Activated CD8-positive, alpha-beta memory T cell treated with anti-CD3 and anti-CD28 coated beads for 24 hours (primary cell): ENCODE data around the gene FSCN2.
A peak's percentile ranks its signal among the peaks of the same experiment; 100 is the strongest.

Experiments
- DNase-seq: peaks from one replicate; pipeline ENCODE4 v3.0.0-alpha.2; 2020

The FSCN2 gene

GRCh38 chr17:81527591-81528383 is at the start of gene FSCN2:
Gene FSCN2, plus strand, starts transcription at chr17:81528377. Its CDS starts 155 bp downstream, at chr17:81528532.
- no peak for DNase-seq

- DNase-seq: no peak
Observed at GRCh38 chr17:81479175-81480071, 48.8 kb upstream of the FSCN2 start.

- no peak for DNase-seq
Observed at GRCh38 chr17:81480140-81481072, 47.8 kb upstream of the FSCN2 start.

GRCh38 chr17:81481073-81481799 is 46.9 kb upstream of the FSCN2 start:
- peak; percentile 72 for DNase-seq

GRCh38 chr17:81481815-81482505 is 46.2 kb upstream of the FSCN2 start:
- no peak for DNase-seq

- DNase-seq: no peak
Observed at GRCh38 chr17:81482673-81483072, 45.5 kb upstream of the FSCN2 start.

- peak; percentile 69 for DNase-seq
Observed at GRCh38 chr17:81483085-81483861, 44.9 kb upstream of the FSCN2 start.

- DNase-seq: no peak
Observed at GRCh38 chr17:81483862-81484194, 44.3 kb upstream of the FSCN2 start.

- peak; percentile 97 for DNase-seq
Observed at GRCh38 chr17:81484195-81484979, 43.8 kb upstream of the FSCN2 start.

GRCh38 chr17:81486199-81486810 is 41.9 kb upstream of the FSCN2 start:
- no peak for DNase-seq

GRCh38 chr17:81487089-81487486 is 41.1 kb upstream of the FSCN2 start:
- no peak for DNase-seq

- peak; percentile 91 for DNase-seq
Observed at GRCh38 chr17:81487487-81488275, 40.5 kb upstream of the FSCN2 start.

GRCh38 chr17:81488276-81488860 is 39.8 kb upstream of the FSCN2 start:
- peak; percentile 61 for DNase-seq

- no peak for DNase-seq
Observed at GRCh38 chr17:81489012-81489997, 38.9 kb upstream of the FSCN2 start.

GRCh38 chr17:81489998-81490992 is 37.9 kb upstream of the FSCN2 start:
- no peak for DNase-seq

GRCh38 chr17:81491181-81491581 is 37.0 kb upstream of the FSCN2 start:
- DNase-seq: no peak
